Type B pancreatic cell (in vitro differentiated cells): ENCODE measurements around the gene ANKZF1. TPM values are rescaled to one million over a fixed set of nuclear protein-coding genes. Genes with fewer than 3 reads are reported as not detected.

ENCODE experiments used
- DNase-seq: peaks from one replicate; pipeline ENCODE4 v3.0.0; 2021; ENCODE audit warnings: mixed read lengths; ENCODE audit not compliant: unreplicated experiment; ENCODE audit errors: extremely low spot score
- H3K27ac Mint-ChIP-seq: 2 replicates; pipeline ENCODE4 v1.8.0; 2021; ENCODE audit warnings: mild to moderate bottlenecking, mixed read lengths
- H3K27me3 Mint-ChIP-seq: 2 replicates; pipeline ENCODE4 v1.8.0; 2021; ENCODE audit warnings: mixed read lengths
- H3K36me3 Mint-ChIP-seq: 2 replicates; pipeline ENCODE4 v1.8.0; 2021; ENCODE audit warnings: mixed read lengths
- H3K4me1 Mint-ChIP-seq: one replicate; pipeline ENCODE4 v1.8.0; 2021; ENCODE audit warnings: mixed read lengths; ENCODE audit not compliant: unreplicated experiment
- H3K4me3 Mint-ChIP-seq: 2 replicates; pipeline ENCODE4 v1.8.0; 2021; ENCODE audit warnings: mild to moderate bottlenecking, mixed read lengths
- H3K9me3 Mint-ChIP-seq: 2 replicates; pipeline ENCODE4 v1.8.0; 2021; ENCODE audit warnings: mixed read lengths
- long read RNA-seq: library from polyadenylated mRNA; unstranded; transcript quantifications from one replicate; pipeline ENCODE4 v2.0.0, GENCODE V29; 2020
- total RNA-seq: library from RNA; stranded (reverse); gene quantifications from 2 replicates; pipeline ENCODE4 v1.2.1, GENCODE V29; 2021; ENCODE audit warnings: low replicate concordance
- TF ChIP-seq, protein P1 (sequence below): fragments of 200-600 bp; sonication (generic); conservative IDR thresholded peaks from 2 replicates; pipeline ENCODE4 v1.5.0; 2021; ENCODE audit warnings: antibody characterized with exemption, mild to moderate bottlenecking

The ANKZF1 gene, protein sequence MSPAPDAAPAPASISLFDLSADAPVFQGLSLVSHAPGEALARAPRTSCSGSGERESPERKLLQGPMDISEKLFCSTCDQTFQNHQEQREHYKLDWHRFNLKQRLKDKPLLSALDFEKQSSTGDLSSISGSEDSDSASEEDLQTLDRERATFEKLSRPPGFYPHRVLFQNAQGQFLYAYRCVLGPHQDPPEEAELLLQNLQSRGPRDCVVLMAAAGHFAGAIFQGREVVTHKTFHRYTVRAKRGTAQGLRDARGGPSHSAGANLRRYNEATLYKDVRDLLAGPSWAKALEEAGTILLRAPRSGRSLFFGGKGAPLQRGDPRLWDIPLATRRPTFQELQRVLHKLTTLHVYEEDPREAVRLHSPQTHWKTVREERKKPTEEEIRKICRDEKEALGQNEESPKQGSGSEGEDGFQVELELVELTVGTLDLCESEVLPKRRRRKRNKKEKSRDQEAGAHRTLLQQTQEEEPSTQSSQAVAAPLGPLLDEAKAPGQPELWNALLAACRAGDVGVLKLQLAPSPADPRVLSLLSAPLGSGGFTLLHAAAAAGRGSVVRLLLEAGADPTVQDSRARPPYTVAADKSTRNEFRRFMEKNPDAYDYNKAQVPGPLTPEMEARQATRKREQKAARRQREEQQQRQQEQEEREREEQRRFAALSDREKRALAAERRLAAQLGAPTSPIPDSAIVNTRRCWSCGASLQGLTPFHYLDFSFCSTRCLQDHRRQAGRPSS
- 58.7 and 58.8 TPM in 2 replicates for total RNA-seq
- long read RNA-seq, transcript ANKZF1-201 (14 exons, 2,579 nt), result major isoform, 45 of 88 reads
- long read RNA-seq, partial matches to known transcripts, result 11 of 88 reads
- long read RNA-seq, other reads (novel, unspliced or antisense), result 31 of 88 reads

DNA sequence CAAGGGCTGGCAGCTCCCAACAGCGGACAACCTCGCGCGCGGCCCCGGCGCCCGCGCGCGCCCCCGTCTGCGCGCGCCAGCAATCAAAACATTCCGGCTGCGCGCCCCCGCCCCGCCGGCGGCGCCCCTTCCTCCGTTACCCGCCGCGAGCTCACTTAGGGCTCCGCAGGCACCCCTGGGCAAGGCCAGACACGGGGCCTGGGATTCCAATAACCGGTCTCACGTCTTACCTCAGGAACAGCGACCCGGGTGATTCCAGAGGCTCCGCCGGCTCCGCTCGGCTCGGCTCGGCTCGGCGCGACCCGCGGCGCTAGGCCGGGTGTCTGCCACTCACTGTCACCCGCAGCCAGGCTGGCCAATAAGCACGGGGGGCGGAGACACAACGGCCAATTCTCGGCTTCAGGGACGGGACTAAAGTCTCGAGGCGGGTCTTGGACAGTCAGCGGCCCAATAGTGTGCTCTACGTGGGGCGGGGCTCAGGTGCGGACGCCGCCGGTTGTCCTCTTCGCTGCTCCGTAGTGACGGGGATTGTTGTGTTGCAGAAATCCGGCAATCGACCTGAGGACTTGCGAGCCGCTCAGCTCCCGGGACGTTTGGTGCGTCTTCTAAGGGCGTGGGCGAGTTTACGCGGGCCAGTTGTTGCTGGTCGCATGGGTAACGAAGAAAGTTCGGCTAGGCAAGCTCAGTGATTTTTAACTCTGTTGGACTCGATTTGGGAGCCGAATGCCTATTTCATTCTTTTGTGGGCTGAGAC, at the start of gene ANKZF1, which contains the start of gene ATG9A:
TSS of gene ANKZF1 (plus strand) at position 502 of the 754 bp plus-strand sequence. CDS start 452 bp downstream, outside the sequence.
TSS of gene ATG9A (minus strand) at position 332 of the 754 bp plus-strand sequence. CDS start 1,612 bp downstream, outside the sequence.
- H3K27ac Mint-ChIP-seq, result peak within 1 kb of the TSS; percentile 100
- peaks cover 19% of the 10 kb centered on the region for H3K36me3 Mint-ChIP-seq
- peaks cover 20% of the 10 kb centered on the region for H3K4me1 Mint-ChIP-seq
- TF ChIP-seq, protein P1, sequence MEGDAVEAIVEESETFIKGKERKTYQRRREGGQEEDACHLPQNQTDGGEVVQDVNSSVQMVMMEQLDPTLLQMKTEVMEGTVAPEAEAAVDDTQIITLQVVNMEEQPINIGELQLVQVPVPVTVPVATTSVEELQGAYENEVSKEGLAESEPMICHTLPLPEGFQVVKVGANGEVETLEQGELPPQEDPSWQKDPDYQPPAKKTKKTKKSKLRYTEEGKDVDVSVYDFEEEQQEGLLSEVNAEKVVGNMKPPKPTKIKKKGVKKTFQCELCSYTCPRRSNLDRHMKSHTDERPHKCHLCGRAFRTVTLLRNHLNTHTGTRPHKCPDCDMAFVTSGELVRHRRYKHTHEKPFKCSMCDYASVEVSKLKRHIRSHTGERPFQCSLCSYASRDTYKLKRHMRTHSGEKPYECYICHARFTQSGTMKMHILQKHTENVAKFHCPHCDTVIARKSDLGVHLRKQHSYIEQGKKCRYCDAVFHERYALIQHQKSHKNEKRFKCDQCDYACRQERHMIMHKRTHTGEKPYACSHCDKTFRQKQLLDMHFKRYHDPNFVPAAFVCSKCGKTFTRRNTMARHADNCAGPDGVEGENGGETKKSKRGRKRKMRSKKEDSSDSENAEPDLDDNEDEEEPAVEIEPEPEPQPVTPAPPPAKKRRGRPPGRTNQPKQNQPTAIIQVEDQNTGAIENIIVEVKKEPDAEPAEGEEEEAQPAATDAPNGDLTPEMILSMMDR, result no peak
- peak within 1 kb of the TSS; percentile 100 for H3K4me3 Mint-ChIP-seq
- no peaks in the 10 kb centered on the region for H3K27me3 Mint-ChIP-seq
- H3K9me3 Mint-ChIP-seq, result no peaks in the 10 kb centered on the region
- peak; percentile 97 for DNase-seq

DNA sequence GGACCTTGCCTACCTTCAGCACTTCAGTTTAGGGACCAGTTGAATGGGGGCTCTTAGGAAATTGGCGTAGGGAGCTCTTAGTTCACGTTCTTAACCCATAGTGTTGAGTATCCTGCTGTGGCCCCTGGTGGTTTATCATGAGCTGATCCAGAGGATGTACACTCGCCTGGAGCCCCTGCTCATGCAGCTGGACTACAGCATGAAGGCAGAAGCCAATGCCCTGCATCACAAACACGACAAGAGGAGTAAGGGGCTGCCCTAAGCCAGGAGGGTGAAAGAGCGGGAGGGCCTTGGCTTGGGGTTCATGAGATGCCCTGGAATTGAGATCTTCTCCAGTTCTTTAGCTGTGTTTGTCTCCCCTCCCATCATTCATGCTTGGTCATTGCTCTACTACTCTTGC, 48.6 kb upstream of the ANKZF1 start:
- DNase-seq, result no peak
- Mint-ChIP-seq H3K36me3 (peaks cover 14% of the 10 kb centered on the region), H3K27ac (no peak overlapping the region), H3K9me3 (no peaks in the 10 kb centered on the region), H3K27me3 (no peaks in the 10 kb centered on the region), H3K4me3 (peak overlapping the region; percentile 70), H3K4me1 (peaks cover 13% of the 10 kb centered on the region)
- TF ChIP-seq, protein P1, result no peak

DNA sequence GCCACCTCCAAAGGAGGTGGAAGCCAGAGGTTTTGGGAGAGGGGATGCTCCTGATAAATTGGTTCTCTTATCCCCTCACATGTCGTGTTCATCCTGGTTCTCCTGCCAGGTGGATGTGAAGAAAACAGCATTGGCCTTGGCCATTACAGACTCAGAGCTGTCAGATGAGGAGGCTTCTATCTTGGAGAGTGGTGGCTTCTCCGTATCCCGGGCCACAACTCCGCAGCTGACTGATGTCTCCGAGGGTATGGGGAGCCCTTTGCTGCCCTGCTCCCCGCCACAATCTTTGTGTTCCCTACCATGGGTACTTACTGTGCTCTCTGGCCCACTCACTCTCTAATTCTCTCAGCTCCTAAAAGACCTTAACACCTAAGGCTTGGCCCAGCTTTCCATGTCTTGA, 48.1 kb upstream of the ANKZF1 start:
- TF ChIP-seq, protein P1, result no peak
- H3K4me1 Mint-ChIP-seq, result peaks cover 13% of the 10 kb centered on the region
- H3K36me3 Mint-ChIP-seq, result peaks cover 14% of the 10 kb centered on the region
- H3K9me3 Mint-ChIP-seq, result no peaks in the 10 kb centered on the region
- H3K4me3 Mint-ChIP-seq, result no peak overlapping the region
- H3K27ac Mint-ChIP-seq, result no peak overlapping the region
- no peaks in the 10 kb centered on the region for H3K27me3 Mint-ChIP-seq
- DNase-seq, result no peak

DNA sequence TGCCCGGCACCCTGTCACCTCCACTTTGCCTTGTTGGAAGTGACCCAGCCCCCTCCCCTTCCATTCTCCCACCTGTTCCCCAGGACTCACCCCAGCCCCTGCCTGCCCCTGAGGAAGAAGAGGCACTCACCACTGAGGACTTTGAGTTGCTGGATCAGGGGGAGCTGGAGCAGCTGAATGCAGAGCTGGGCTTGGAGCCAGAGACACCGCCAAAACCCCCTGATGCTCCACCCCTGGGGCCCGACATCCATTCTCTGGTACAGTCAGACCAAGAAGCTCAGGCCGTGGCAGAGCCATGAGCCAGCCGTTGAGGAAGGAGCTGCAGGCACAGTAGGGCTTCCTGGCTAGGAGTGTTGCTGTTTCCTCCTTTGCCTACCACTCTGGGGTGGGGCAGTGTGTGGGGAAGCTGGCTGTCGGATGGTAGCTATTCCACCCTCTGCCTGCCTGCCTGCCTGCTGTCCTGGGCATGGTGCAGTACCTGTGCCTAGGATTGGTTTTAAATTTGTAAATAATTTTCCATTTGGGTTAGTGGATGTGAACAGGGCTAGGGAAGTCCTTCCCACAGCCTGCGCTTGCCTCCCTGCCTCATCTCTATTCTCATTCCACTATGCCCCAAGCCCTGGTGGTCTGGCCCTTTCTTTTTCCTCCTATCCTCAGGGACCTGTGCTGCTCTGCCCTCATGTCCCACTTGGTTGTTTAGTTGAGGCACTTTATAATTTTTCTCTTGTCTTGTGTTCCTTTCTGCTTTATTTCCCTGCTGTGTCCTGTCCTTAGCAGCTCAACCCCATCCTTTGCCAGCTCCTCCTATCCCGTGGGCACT, 47.1 kb upstream of the ANKZF1 start:
- Mint-ChIP-seq H3K9me3 (no peaks in the 10 kb centered on the region), H3K27ac (no peak overlapping the region), H3K27me3 (no peaks in the 10 kb centered on the region), H3K36me3 (peaks cover 18% of the 10 kb centered on the region), H3K4me3 (no peak overlapping the region), H3K4me1 (peaks cover 8% of the 10 kb centered on the region)
- TF ChIP-seq, protein P1, result no peak
- no peak for DNase-seq
